Muscle of back (tissue), 11 donors: ENCODE measurements around the gene CIAO3. TPM values are rescaled to one million over a fixed set of nuclear protein-coding genes. Genes with fewer than 3 reads are reported as not detected.

Experiments
- DNase-seq, 3 donors: peaks; one replicate each; pipeline versions ENCODE4 v3.0.0 to v3.0.0-alpha.2; 2013
- polyA plus RNA-seq, 10 donors: library from polyadenylated mRNA; unstranded; fragments of 120-200 nt; gene quantifications; one replicate each; pipeline ENCODE4 v1.2.1, GENCODE V29; 2013; ENCODE audit not compliant: insufficient read length in 10 of 10

CIAO3 gene
- polyA plus RNA-seq, 10 donors, result 11.4 to 17.5 (median 15.0) TPM

DNA sequence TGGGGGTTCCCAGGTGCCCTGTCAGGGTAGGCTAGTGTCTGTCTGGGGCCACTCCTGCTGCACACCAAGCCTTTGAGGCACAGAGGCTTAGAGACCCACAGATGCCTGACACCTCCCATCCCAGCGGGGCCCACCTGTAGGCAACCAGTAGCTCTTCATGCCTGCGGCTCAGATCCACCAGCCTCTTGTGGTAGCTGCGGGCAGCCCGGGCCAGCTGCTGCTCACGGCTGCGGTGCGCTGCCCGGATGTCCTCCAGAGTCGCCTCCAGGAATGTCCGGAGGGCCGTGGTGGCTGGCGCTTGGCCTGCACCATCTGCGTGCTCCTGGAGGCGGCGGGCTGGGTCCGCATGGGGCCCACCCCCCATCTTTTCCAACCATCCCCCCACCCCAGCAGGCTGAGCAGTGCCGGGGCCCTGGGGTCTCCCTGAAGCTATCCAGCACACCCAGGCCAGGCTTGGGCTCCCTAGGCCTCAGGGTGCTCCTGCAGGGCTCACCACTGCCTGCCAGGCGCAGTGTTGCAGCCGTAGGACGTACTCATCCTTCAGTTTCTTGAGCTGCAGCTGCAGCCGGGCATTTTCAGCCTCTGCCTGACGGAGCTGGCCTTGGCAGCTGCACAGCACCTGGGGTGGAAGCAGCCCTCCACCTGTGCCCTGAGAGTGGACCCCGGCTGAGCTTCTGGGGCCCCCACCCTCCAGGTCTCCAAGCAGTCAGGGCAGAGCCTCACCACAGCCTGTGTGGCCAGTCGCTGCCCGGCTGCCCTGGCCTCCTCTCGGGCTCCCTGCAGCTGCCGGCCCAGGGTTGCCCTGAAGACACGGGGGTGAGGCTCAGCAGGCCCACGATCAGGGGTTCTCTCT lies 16.4 kb downstream of the CIAO3 start:
- DNase-seq, result no peak

DNA sequence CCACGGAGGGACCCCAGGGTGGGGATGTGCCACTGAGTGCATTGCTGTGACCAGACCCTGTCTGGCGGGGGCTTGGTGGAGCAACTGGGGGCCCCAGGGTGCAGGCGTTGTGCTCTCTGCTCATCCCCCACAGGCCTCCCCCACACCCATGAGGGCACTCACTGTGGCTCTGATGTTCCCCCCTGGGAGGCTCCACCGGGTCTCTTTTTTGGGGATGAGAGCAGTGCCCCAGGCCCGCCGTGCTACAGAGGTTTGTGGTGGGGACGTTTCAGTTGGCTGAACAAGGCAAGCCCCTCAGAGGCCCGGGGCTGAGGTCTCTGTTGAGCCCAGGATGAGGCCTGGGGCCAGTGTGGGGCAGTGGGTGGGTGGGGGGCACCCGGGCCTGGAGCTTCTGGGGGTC lies 17.1 kb downstream of the CIAO3 start:
- no peak for DNase-seq

DNA sequence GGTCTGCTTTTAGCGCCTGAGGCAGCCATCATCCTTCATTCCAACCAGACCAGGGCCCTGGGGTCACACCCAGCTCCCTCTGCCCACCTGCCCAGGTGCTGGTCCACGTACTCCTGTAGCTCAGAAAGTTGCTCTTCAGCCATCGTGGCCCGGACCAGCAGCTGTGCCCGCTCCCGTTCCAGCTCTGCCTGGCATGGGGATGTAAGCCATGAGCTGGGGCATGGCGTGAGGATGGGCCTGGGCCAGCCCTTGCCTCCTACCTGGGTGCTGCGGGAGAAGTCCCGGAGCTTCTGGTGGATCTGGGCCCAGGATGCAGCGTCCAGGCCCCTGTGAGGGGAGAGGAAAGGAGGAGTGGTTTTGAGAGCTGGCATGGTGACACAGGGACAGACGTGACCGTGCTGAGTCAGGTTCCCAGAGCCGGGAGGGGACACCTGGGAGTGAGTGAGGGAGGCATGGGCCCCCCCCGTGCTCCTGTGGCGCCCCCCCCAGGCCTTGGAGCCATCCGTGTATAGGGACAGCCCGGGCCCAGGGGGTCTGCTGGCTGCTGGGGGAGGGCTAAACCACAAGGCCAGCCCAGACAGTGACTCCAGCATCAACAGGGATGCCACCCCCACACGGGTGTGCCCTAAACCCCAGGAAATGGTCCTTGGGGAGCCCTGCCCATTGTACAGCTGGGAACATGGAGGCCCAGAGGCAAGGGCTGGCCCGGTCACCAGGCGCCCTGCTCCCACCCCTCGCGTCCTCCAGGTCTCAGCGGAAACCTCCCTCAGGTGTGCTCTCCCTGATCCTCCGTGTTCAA lies 17.8 kb downstream of the CIAO3 start:
- no peak for DNase-seq

DNA sequence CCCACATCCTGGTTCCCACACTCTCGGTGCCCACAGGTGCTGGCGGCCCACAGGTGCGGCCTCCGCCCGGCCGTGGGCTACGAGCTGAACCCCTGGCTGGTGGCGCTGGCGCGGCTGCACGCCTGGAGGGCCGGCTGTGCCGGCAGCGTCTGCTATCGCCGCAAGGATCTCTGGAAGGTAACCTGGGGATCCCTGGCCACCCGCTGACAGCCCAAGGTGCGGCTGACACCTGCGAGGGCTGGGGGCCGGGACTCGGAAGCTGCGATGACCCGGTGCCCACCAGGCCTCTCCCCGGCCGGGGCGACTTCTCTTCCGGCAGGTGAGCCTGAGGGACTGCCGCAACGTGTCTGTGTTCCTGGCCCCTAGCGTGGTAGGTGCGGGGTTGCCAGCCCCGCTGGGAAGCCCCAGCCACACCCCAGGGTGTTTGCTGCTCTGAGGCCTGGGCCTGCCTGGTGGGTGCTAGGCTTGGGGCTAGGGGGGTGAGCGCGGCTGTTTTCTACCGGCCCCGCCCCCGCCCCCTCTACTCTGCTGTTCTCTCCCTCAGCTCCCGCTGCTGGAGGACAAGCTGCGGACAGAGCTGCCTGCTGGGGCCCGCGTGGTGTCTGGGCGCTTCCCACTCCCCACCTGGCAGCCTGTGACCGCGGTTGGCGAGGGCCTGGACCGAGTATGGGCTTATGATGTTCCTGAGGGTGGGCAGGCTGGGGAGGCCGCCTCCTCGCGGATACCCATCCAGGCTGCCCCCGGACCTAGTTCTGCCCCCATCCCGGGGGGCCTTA lies 18.8 kb downstream of the CIAO3 start:
- DNase-seq, result no peak

DNA sequence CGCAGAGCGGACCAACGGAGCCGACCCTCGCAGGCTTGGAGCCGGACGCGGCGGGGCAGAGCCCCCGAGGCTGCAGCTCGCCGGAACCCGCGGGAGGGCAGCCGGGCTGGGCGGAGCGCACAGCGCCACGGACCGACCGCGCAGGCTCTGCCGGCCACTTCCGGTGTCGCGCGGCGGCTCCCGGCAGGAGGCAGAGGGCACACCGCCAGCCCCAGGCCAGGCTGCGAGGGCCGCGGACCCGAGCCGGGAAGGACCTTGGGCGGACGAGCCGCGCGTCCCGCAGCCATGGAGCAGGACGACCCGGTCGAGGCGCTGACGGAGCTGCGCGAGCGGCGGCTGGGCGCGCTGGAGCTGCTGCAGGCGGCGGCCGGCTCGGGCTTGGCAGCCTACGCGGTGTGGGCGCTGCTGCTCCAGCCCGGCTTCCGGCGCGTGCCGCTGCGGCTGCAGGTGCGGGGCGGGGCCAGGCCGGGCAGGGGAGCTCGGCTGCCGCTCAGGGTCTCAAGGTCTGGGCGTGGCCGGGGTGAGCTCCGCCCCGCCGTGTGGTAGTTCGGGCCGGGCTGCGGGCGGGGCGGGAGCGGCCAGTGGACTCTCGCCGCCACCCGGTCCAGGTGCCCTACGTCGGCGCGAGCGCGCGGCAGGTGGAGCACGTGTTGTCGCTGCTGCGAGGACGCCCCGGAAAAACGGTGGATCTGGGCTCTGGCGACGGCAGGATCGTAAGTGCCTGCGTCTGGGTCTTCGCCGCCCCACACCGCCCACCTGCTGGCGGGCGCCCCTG lies 19.6 kb downstream of the CIAO3 start, which contains the start of gene ANTKMT:
Gene ANTKMT, plus strand, starts transcription at position 157 of the 775 bp plus-strand sequence. Its CDS starts 129 bp downstream, at position 286.
- peak; percentile 61 to 94 (median 81) for DNase-seq

DNA sequence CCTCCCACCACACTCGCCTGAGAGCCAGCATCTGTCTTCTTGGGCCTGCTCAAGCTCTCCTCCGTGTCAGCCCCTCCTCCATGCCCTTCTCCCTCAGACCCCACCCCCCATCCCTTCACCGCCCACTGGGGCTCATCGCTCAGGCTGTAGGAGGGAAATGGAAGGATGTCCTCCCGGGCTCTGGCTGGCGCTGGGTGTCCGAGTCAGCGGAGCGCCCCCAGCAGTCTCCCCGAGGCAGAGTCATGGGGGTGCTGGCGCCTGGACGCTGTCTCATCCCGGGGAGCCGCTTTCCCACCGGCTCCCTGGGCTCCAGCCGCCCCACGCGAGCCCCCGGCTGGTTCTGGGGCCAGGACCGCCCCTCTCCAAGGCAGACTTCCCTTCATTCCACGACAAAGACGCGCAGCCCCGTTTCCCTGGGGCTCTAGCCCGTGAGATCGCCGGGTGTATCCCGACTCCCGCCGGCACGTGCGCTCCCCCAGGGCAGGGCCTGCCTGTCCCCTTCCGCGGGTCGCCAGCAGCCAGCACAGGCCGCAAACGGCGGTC lies 20.3 kb downstream of the CIAO3 start:
- peak; percentile 51 to 90 (median 74) for DNase-seq

DNA sequence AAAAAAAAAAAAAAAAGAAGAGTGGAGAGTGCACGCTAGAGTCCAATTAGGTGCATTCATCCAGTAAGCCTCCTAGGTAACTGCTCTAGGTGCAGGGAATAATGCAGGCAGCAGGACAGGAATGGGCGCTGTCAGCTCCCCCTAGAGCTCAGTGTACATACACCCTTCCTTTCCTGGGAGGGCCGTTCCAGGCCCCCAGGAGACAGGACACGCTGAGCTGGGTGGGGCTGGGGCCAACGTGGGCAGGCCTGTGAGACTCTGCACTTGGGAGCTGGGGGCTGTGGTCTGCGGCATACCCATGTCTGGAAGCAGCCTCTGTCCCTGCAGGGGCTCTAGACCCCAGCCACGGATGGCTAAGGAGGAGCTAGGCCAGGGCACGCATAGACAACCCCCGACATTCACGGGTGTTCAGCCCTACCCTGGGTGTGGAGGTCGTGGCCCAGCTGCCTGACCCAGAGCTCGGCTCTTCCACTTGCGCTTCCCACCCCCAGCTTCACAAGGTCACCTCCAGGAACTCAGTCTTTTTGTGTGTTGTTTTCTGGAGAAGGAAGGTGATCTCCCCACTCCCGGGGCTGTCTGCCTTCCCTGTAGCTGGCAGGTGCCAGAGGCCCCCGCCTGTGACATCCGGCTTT lies 20.9 kb downstream of the CIAO3 start:
- no peak for DNase-seq

DNA sequence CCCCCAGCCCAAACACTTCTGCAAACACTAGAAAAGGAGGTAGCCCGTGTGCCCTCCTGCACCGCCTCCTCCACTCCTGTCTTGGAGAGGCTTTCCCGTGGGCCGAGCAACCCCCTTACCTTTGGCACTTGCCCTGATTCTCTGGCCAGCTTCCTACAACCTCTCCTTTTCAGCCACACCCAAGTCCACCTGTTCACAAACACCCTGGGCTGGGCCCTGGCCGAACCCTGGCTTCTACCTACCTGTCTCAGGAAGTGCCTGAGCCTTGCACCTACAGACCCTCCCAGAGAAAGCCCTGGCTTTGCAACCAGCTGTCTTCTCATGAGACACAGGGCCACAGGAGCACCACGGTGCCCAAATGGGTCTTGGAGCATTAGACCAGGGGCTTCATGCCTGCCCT lies 21.9 kb downstream of the CIAO3 start:
- no peak for DNase-seq

DNA sequence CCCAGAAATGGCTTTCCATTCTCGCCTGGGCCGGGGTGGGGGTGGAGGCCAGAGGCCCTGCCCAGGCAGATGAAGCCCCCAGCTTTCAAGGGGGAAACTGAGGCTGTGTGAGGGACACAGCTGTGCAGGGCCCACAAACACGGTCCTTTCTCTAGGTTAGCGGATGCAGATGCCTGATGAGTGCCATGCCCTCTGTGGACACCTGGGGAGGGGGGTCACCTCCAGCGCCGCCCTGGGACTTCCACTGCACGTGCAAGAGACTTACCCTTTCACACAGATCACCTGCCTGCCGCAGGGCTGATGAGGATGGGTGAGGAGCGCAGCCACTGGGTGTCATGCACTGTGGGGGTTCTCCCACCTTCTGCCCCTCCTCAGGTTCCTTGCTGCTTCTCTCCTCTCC lies 22.4 kb downstream of the CIAO3 start:
- DNase-seq, result no peak

DNA sequence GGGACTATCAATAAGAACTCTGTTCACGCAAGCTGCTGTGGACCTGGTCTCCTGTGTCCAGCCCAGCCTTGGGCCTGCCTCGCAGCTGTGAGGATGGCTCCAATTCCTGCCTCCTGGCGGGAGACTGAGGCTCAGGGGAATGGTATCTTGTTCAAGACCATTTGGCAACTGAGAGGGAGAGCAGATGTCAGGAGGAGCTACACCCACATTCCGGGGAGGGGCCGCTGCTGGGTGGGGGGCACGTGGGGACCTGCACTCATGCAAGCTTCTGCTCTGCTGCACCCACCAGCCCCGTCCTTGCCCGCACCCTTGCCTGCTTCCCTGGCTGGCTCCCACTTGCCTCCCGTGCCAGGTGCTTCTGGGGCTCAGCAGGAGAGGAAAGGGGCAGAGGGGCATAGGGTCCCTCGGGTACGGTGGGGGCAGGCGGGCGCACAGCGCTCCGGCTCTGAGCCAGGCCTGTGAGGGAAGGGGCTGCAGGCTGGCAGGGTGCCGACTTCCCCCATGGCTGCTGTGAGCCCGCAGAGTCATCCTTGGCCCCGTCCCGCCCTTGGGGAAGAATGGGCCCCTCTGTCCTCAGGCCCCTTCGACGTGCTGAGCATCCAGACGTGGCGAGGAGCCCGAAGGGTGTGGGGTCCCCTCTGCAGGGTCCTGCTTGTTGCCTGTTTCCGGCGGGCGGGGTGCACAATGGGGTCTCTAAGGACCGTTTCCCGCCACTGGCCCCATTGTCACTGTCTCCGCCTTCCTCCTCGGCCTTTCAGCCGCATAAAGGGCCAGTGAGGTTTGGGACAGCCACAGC lies 23.1 kb downstream of the CIAO3 start:
- peak in 1 of 3 donors; percentile 77 for DNase-seq

DNA sequence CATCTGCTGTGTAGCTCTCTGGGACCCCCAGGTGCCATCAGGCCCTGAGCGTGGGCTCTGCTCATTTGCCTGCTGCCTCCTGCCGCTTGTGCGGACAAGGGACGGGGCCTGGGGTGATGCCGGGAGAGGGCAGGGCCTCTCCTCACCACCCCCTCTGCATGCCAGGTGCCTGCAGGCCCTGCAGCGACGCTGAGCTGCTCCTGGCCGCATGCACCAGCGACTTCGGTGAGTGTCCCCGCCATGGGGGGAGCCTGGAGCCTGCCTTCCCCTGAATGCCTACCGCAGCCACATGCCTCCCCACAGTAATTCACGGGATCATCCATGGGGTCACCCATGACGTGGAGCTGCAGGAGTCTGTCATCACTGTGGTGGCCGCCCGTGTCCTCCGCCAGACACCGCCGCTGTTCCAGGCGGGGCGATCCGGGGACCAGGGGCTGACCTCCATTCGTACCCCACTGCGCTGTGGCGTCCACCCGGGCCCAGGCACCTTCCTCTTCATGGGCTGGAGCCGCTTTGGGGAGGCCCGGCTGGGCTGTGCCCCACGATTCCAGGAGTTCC lies 23.9 kb downstream of the CIAO3 start:
- DNase-seq, result no peak

DNA sequence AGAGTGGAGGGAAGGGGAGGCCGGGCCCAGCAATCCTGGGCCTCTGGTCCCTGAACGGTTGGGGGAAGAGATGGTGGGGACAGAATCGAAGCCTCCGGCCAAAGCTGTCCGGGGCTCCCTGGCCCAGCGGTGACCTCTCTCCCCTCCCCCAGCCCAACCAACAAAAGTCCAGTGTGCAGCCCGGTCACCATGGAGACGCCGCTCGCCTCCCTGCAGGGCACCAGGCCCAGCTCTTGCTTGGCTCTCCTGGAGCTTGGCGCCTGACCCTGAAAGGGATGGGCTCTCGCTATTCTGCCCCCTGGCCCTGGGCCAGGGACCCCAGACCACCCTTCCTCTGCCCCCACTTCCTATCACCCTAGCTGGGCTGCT lies 24.6 kb downstream of the CIAO3 start:
- no peak for DNase-seq

DNA sequence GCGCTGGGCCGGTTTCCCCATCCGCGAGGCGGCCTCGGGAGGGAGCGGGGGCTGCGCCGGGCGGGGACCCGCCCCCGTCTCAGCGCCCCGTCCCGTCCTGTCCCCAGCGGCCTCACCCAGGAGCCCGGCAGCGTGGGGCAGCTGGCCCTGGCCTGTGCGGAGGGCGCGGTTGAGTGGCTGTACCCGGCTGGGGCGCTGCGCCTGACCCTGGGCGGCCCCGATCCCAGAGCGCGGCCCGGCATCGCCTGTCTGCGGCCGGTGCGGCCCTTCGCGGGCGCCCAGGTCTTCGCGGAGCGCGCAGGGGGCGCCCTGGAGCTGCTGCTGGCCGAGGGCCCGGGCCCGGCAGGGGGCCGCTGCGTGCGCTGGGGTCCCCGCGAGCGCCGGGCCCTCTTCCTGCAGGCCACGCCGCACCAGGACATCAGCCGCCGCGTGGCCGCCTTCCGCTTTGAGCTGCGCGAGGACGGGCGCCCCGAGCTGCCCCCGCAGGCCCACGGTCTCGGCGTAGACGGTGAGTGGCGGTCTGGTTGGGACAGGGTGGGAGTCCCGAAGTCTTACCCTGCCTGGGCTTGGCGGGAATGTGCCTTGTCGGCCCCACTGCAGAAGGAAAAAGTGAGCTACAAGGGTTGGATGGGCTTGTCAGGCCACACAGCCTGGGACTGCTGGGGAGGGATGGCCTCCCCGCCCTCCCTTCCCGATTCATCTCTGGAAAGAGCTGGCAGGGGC lies 25.2 kb downstream of the CIAO3 start:
- peak in 1 of 3 donors; percentile 71 for DNase-seq

DNA sequence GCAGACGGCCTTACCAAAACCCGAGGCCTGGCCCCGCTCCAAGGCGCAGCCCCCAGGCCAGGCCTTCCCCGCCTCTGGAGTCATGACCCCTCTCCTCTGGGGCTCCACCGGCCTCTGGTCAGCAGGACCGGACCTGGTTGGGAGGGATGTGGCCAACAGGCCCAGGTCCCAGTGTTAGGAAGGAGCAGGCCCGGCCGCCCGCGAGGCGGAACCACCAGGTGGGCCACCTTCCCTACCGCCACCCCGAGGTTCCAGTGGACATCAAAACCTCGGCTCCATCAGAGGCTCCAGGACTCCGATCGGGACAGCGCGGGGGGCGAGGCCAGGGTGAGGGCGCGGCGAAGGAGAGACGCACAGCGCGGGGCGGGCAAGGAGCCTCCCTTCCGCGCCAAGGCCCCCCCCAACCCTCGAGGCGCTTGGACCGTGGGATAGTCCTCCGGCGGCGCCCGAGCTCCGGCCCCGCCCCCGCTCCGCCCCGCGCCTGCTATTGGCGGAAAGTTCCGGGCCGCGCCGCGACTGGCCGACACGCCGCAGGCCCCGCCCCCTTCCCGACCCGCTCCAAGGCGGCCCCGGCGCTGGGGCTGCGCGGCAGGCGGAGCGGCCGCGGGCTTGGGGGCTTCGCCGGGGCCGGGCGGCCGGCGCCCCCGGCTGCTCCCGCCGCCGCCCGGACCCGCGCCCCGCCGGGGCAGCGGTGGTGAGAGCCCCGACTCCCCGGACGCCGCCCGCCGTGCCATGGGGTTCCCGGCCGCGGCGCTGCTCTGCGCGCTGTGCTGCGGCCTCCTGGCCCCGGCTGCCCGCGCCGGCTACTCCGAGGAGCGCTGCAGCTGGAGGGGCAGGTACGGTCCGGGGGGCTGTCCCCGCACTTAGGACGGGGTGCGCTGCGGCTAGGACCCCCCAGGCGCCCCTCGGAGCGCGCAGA lies 26.0 kb downstream of the CIAO3 start, which contains the start of gene METRN:
Gene METRN, plus strand, starts transcription at position 561 of the 919 bp plus-strand sequence. Its CDS starts 172 bp downstream, at position 733.
- DNase-seq, result peak; percentile 87 to 96 (median 93)

DNA sequence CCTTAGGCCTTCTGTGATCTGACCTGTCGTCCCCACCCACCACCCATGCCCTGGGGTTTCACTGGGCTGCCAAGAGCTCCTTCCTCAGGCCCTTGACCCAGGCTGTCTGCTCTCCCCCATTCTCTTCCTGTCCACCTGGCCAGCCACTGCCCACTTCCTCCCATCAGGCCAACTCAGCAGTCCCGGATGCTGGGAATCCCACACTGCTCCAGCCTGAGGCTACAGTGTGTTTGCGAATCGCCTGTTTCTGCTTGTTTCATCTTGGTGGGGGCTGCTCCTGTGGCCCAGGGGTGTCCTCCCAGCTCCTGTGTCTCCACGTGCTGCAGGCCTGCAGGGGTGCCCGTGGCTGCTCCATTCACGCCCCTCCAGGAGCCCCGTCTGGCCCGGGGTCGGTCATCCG lies 26.7 kb downstream of the CIAO3 start:
- DNase-seq, result no peak

DNA sequence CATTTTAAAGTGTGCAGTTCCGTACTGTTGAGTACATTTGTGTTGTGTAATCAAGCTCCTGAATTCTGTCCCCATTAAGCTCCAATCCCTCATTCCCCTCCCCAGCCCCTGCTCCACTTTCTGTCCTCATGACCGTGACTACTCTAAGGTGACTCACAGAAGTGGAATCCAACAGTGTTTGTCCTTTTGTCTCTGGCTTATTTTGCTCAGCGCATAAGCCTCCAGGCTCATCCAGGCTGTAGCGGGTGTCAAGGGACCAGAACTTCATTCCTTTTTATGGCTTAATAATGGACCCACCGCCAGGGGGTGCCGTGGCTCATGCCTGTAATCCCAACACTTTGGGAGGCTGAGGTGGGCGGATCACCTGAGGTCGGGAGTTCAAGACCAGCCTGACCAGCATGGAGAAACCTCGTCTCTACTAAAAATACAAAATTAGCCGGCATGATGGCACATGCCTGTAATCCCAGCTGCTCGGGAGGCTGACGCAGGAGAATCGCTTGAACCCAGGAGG lies 28.0 kb downstream of the CIAO3 start:
- peak in 1 of 3 donors; percentile 86 for DNase-seq
